GM19240 (cell line): ENCODE results near the gene RNF224.
"Not testable (repeated sequence)": the region's sequence is repeated elsewhere in the genome, so short reads cannot be mapped to it uniquely, and the experiment has no call there.

Experiments
- DNase-seq: peaks from one replicate; pipeline ENCODE4 v3.0.0; 2011; ENCODE audit warnings: low spot score; ENCODE audit not compliant: insufficient read length

RNF224 gene

GRCh38 chr9:137239541-137240200 lies 12.4 kb downstream of the RNF224 start:
- DNase-seq = not testable (repeated sequence)

GRCh38 chr9:137240318-137240840 lies 13.1 kb downstream of the RNF224 start:
- DNase-seq = peak; percentile 64

- peak; percentile 99 for DNase-seq
Measured at GRCh38 chr9:137240841-137241489, 13.7 kb downstream of the RNF224 start, which contains the start of gene TUBB4B. Gene TUBB4B, plus strand, starts transcription at chr9:137241287. Its CDS starts 74 bp downstream, at chr9:137241361.

DNA sequence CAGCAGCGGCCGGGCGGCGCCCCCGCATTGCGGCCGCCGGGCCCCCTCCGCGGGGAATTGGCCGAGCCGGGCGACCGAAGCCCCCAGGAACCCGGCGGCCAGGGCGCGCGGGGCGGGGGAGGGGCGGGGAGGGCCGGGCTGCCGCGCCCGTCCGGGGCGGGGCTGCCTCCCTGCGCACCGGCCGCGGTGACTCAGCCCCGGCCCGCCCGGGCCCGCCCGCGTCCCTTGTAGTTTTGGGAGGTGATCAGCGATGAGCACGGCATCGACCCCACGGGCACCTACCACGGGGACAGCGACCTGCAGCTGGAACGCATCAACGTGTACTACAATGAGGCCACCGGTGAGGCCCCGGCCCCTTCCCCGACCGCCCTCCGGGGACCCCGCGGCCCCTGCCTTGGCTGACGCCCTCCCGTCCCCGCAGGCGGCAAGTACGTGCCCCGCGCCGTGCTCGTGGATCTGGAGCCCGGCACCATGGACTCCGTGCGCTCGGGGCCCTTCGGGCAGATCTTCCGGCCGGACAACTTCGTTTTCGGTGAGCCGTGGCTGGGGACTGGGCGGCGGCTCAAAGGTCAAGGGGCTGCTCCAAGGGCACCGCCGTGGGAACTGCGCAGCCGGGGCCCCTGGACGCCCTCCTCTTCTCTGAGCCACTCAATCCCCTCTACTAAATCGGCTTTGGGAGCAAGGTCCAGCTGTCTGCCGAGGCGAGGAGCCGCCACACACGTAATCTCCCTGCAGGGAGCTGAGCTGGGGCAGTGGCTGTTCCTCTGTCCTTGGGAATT lies 14.4 kb downstream of the RNF224 start:
- DNase-seq = no peak

- DNase-seq = no peak
Measured at GRCh38 chr9:137242269-137243203, 15.2 kb downstream of the RNF224 start.

DNA sequence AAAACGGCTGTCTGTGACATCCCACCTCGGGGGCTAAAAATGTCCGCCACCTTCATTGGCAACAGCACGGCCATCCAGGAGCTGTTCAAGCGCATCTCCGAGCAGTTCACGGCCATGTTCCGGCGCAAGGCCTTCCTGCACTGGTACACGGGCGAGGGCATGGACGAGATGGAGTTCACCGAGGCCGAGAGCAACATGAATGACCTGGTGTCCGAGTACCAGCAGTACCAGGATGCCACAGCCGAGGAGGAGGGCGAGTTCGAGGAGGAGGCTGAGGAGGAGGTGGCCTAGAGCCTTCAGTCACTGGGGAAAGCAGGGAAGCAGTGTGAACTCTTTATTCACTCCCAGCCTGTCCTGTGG lies 15.9 kb downstream of the RNF224 start:
- DNase-seq = not testable (repeated sequence)

- DNase-seq = no peak
Measured at GRCh38 chr9:137243626-137244485, 16.6 kb downstream of the RNF224 start.

GRCh38 chr9:137244486-137245449 lies 17.5 kb downstream of the RNF224 start:
- no peak for DNase-seq

GRCh38 chr9:137245450-137246421 lies 18.4 kb downstream of the RNF224 start:
- DNase-seq = no peak

DNA sequence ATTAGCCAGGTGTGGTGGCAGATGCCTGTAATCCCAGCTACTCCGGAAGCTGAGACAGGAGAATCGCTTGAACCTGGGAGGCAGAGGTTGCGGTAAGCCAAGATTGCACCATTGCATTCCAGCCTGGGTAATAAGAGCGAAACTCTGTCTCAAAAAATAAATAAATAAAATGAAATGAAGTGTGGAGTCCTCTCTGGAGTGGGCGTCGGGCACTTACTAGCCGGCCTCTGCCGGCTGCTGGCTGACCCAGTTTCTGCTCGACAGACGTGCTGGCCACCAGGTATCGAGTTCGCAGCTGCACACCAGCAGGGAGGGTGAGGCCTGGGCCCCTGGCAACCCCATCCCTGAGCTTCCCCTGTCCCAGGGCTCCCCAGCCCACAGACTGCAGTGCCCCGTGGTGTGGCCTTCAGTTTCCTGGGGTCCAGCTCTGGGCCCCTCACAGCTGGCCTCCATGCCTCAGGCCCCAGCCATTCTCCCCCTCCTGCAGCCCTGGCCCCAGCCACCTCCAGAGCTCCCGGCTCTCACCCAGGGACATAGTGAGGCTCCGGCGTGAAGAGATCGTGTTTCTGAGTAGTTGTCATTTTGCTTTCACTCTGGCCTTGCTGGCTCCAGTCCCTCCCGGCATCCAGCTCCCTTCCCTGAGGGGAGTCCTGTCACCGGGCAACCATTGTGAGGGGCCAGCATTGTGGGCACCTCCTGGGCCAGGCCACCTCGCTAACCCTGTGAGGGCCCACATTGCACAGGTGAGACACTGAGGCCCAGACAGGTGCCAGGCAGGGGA lies 20.0 kb downstream of the RNF224 start:
- DNase-seq = no peak

DNA sequence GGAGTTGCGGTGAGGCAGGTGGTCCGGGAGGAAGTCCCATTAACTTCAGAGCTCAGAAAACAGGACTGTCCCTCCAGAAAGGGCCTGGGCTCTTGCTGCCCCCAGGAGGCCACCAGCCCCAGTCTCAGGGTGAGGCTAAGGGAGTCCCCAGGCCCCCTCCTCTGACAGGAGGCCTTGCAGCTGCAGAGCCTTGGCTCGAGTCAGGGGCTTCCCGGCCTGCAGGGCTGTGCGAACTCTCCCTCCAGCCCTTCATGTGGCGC lies 20.5 kb downstream of the RNF224 start:
- no peak for DNase-seq

GRCh38 chr9:137250329-137251193 lies 23.3 kb downstream of the RNF224 start:
- no peak for DNase-seq

DNA sequence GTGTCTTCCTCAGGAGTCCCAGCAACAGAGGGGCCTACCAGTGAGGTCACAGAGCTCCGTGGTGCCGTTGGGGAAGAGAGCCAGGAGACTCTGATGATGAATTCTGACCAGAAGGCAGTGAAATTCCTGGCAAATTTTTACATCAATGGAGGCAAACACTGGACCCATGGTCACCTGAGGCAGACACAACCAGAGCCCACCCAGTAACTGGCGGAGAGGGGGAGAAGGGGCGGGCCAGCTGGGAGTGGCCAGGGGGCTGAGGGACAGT lies 23.8 kb downstream of the RNF224 start, which contains the start of gene STPG3:
STPG3 (plus strand) TSS at position 93 of the 268 bp plus-strand sequence; CDS start at position 94, 1 bp downstream.
- DNase-seq = no peak

GRCh38 chr9:137251490-137252268 lies 24.4 kb downstream of the RNF224 start:
- no peak for DNase-seq
